ENCODE results near the gene TNFRSF13B.
"Not testable (repeated sequence)": the region's sequence is repeated elsewhere in the genome, so short reads cannot be mapped to it uniquely, and the experiment has no call there.

TNFRSF13B gene

GRCh38 chr17:17018612-17019429, 46.9 kb upstream of the TNFRSF13B start:
- in situ Hi-C loops (cut with MboI; ENCODE audit: low pct_unique_long_range_greater_than_20kb, low sequenced_read_pairs, unreplicated experiment) = loop anchor here (25.0 kb wide), 1 partner anchor 293 kb away; the partner anchor contains the start of gene NT5M
- no peak for TF ChIP-seq CTCF (IDR thresholded peaks at IDR 0.05; ENCODE audit: extremely low read depth, insufficient read depth, missing control alignments)
- no peak for DNase-seq (ENCODE audit: low spot score)

- no peak for TF ChIP-seq CTCF (IDR thresholded peaks at IDR 0.05; ENCODE audit: extremely low read depth, insufficient read depth, missing control alignments)
- in situ Hi-C loops (cut with MboI; ENCODE audit: low pct_unique_long_range_greater_than_20kb, low sequenced_read_pairs, unreplicated experiment) = loop anchor here (25.0 kb wide), 1 partner anchor 294 kb away; the partner anchor contains the start of gene NT5M
- no peak for DNase-seq (ENCODE audit: low spot score)
Measured at GRCh38 chr17:17018021-17018441, 46.1 kb upstream of the TNFRSF13B start.

- no peak for DNase-seq (ENCODE audit: low spot score)
- in situ Hi-C loops (cut with MboI; ENCODE audit: low pct_unique_long_range_greater_than_20kb, low sequenced_read_pairs, unreplicated experiment) = loop anchor here (25.0 kb wide), 1 partner anchor 295 kb away; the partner anchor contains the start of gene NT5M
- TF ChIP-seq CTCF (IDR thresholded peaks at IDR 0.05; ENCODE audit: extremely low read depth, insufficient read depth, missing control alignments) = no peak
Measured at GRCh38 chr17:17017343-17018014, 45.6 kb upstream of the TNFRSF13B start.

GRCh38 chr17:17016199-17017197, 44.6 kb upstream of the TNFRSF13B start:
- in situ Hi-C loops (cut with MboI; ENCODE audit: low pct_unique_long_range_greater_than_20kb, low sequenced_read_pairs, unreplicated experiment) = loop anchor here (25.0 kb wide), 1 partner anchor 296 kb away; the partner anchor contains the start of gene NT5M
- DNase-seq (ENCODE audit: low spot score) = not testable (repeated sequence)

- no peak for TF ChIP-seq CTCF (IDR thresholded peaks at IDR 0.05; ENCODE audit: extremely low read depth, insufficient read depth, missing control alignments)
- in situ Hi-C loops (cut with MboI; ENCODE audit: low pct_unique_long_range_greater_than_20kb, low sequenced_read_pairs, unreplicated experiment) = loop anchor here (25.0 kb wide), 1 partner anchor 297 kb away; the partner anchor contains the start of gene NT5M
- no peak for DNase-seq (ENCODE audit: low spot score)
Measured at GRCh38 chr17:17015230-17015629, 43.3 kb upstream of the TNFRSF13B start.

GRCh38 chr17:17014748-17015124, 42.8 kb upstream of the TNFRSF13B start:
- in situ Hi-C loops (cut with MboI; ENCODE audit: low pct_unique_long_range_greater_than_20kb, low sequenced_read_pairs, unreplicated experiment) = loop anchor here (25.0 kb wide), 1 partner anchor 298 kb away; the partner anchor contains the start of gene NT5M
- not testable (repeated sequence) for DNase-seq (ENCODE audit: low spot score)

GRCh38 chr17:17013828-17014747, 42.2 kb upstream of the TNFRSF13B start:
- in situ Hi-C loops (cut with MboI; ENCODE audit: low pct_unique_long_range_greater_than_20kb, low sequenced_read_pairs, unreplicated experiment) = loop anchor here (25.0 kb wide), 1 partner anchor 298 kb away; the partner anchor contains the start of gene NT5M

GRCh38 chr17:17011043-17011907, 39.4 kb upstream of the TNFRSF13B start:
- DNase-seq (ENCODE audit: low spot score) = not testable (repeated sequence)
- in situ Hi-C loops (cut with MboI; ENCODE audit: low pct_unique_long_range_greater_than_20kb, low sequenced_read_pairs, unreplicated experiment) = loop anchor here (25.0 kb wide), 1 partner anchor 301 kb away; the partner anchor contains the start of gene NT5M

More at GRCh38 chr17:17013828-17014747, 42.2 kb upstream of the TNFRSF13B start:
- not testable (repeated sequence) for DNase-seq (ENCODE audit: low spot score)

- DNase-seq (ENCODE audit: low spot score) = not testable (repeated sequence)
- in situ Hi-C loops (cut with MboI; ENCODE audit: low pct_unique_long_range_greater_than_20kb, low sequenced_read_pairs, unreplicated experiment) = loop anchor here (25.0 kb wide), 1 partner anchor 302 kb away; the partner anchor contains the start of gene NT5M
Measured at GRCh38 chr17:17010545-17011034, 38.7 kb upstream of the TNFRSF13B start.

Measured in GM13977 (cell line).